Measurements from ENCODE around the gene CDH22. TPM values are rescaled to one million over a fixed set of nuclear protein-coding genes. Genes with fewer than 3 reads are reported as not detected.

CDH22 gene
- total RNA-seq, 2 experiments from 2014 or later, result not detected

GRCh38 chr20:46171909-46172308 is 136.4 kb downstream of the CDH22 start:
- no peak for DNase-seq
- Mint-ChIP-seq H3K36me3 (ENCODE audit: low read depth) (no peaks in the 10 kb centered on the region), H3K4me1 (no peaks in the 10 kb centered on the region), H3K27me3 (peaks cover 47% of the 10 kb centered on the region), H3K9me3 (no peaks in the 10 kb centered on the region), H3K27ac (no peak overlapping the region), H3K4me3 (no peak overlapping the region)
- ChIA-PET POLR2A (no interaction called here), CTCF (interaction anchor here (0.8 to 0.9 kb wide), 2 partner anchors 9 to 19 kb away, joined by 3 read pairs; no protein-coding TSS in a partner anchor)

GRCh38 chr20:46171476-46171875 is 136.8 kb downstream of the CDH22 start:
- H3K36me3 Mint-ChIP-seq (ENCODE audit: low read depth), result no peaks in the 10 kb centered on the region
- ChIA-PET CTCF (interaction anchor here (0.9 kb wide), 1 partner anchor 10 kb away, joined by 3 read pairs; no protein-coding TSS in a partner anchor), POLR2A (no interaction called here)
- H3K27me3 Mint-ChIP-seq, result peaks cover 45% of the 10 kb centered on the region
- no peaks in the 10 kb centered on the region for H3K9me3 Mint-ChIP-seq
- no peak overlapping the region for H3K4me3 Mint-ChIP-seq
- no peaks in the 10 kb centered on the region for H3K4me1 Mint-ChIP-seq
- H3K27ac Mint-ChIP-seq, result no peak overlapping the region
- no peak for DNase-seq

GRCh38 chr20:46169245-46170171 is 138.8 kb downstream of the CDH22 start:
- CTCF ChIA-PET, result interaction anchor here (0.6 to 0.9 kb wide), 3 partner anchors 12 to 167 kb away, joined by 3 read pairs; no protein-coding TSS in a partner anchor
- POLR2A ChIA-PET, result no interaction called here
- no peak for DNase-seq

GRCh38 chr20:46168438-46168837 is 139.9 kb downstream of the CDH22 start:
- no peak for DNase-seq
- CTCF ChIA-PET, result no interaction called here
- H3K36me3 Mint-ChIP-seq (ENCODE audit: low read depth), result no peaks in the 10 kb centered on the region

More at GRCh38 chr20:46169245-46170171, 138.8 kb downstream of the CDH22 start:
- H3K36me3 Mint-ChIP-seq (ENCODE audit: low read depth), result no peaks in the 10 kb centered on the region
- H3K4me3 Mint-ChIP-seq, result no peak overlapping the region
- no peaks in the 10 kb centered on the region for H3K9me3 Mint-ChIP-seq
- no peaks in the 10 kb centered on the region for H3K4me1 Mint-ChIP-seq
- peaks cover 28% of the 10 kb centered on the region for H3K27me3 Mint-ChIP-seq
- no peak overlapping the region for H3K27ac Mint-ChIP-seq

GRCh38 chr20:46167080-46167479 is 141.2 kb downstream of the CDH22 start:
- peaks cover 8% of the 10 kb centered on the region for H3K27me3 Mint-ChIP-seq
- H3K4me1 Mint-ChIP-seq, result no peaks in the 10 kb centered on the region
- H3K4me3 Mint-ChIP-seq, result no peak overlapping the region
- no peaks in the 10 kb centered on the region for H3K36me3 Mint-ChIP-seq (ENCODE audit: low read depth)
- no peaks in the 10 kb centered on the region for H3K9me3 Mint-ChIP-seq
- ChIA-PET CTCF (interaction anchor here (0.8 kb wide), 1 partner anchor 10 kb away, joined by 3 read pairs; no protein-coding TSS in a partner anchor), POLR2A (no interaction called here)
- DNase-seq, result no peak
- no peak overlapping the region for H3K27ac Mint-ChIP-seq

More at GRCh38 chr20:46168438-46168837, 139.9 kb downstream of the CDH22 start:
- Mint-ChIP-seq H3K4me3 (no peak overlapping the region), H3K4me1 (no peaks in the 10 kb centered on the region), H3K9me3 (no peaks in the 10 kb centered on the region), H3K27ac (no peak overlapping the region), H3K27me3 (peaks cover 21% of the 10 kb centered on the region)
- POLR2A ChIA-PET, result no interaction called here

GRCh38 chr20:46164254-46164653 is 144.0 kb downstream of the CDH22 start:
- Mint-ChIP-seq H3K4me1 (no peaks in the 10 kb centered on the region), H3K27me3 (peaks cover under 1% of the 10 kb centered on the region), H3K9me3 (no peaks in the 10 kb centered on the region), H3K4me3 (no peak overlapping the region), H3K36me3 (ENCODE audit: low read depth) (no peaks in the 10 kb centered on the region), H3K27ac (no peak overlapping the region)
- DNase-seq, result no peak
- CTCF ChIA-PET, result no interaction called here
- POLR2A ChIA-PET, result no interaction called here

GRCh38 chr20:46161921-46162320 is 146.4 kb downstream of the CDH22 start:
- DNase-seq, result no peak
- H3K9me3 Mint-ChIP-seq, result no peaks in the 10 kb centered on the region
- ChIA-PET CTCF (interaction anchor here (1.3 kb wide), 1 partner anchor 9 kb away, joined by 3 read pairs; no protein-coding TSS in a partner anchor), POLR2A (no interaction called here)
- no peaks in the 10 kb centered on the region for H3K36me3 Mint-ChIP-seq (ENCODE audit: low read depth)
- H3K4me1 Mint-ChIP-seq, result no peaks in the 10 kb centered on the region
- no peak overlapping the region for H3K27ac Mint-ChIP-seq
- H3K4me3 Mint-ChIP-seq, result no peak overlapping the region
- no peaks in the 10 kb centered on the region for H3K27me3 Mint-ChIP-seq

- no peaks in the 10 kb centered on the region for H3K27me3 Mint-ChIP-seq
- H3K9me3 Mint-ChIP-seq, result no peaks in the 10 kb centered on the region
- H3K4me3 Mint-ChIP-seq, result no peak overlapping the region
- no peak overlapping the region for H3K27ac Mint-ChIP-seq
- POLR2A ChIA-PET, result no interaction called here
- CTCF ChIA-PET, result no interaction called here
- no peak for DNase-seq
- H3K4me1 Mint-ChIP-seq, result no peaks in the 10 kb centered on the region
- no peaks in the 10 kb centered on the region for H3K36me3 Mint-ChIP-seq (ENCODE audit: low read depth)
Measured at GRCh38 chr20:46160661-46161060, 147.6 kb downstream of the CDH22 start.

GRCh38 chr20:46159101-46159897 is 149.0 kb downstream of the CDH22 start:
- Mint-ChIP-seq H3K4me1 (no peaks in the 10 kb centered on the region), H3K27ac (no peak overlapping the region), H3K4me3 (no peak overlapping the region), H3K9me3 (no peaks in the 10 kb centered on the region), H3K27me3 (peaks cover 4% of the 10 kb centered on the region), H3K36me3 (ENCODE audit: low read depth) (no peaks in the 10 kb centered on the region)
- DNase-seq, result no peak
- ChIA-PET CTCF (no interaction called here), POLR2A (no interaction called here)

- ChIA-PET CTCF (interaction anchor here (0.6 kb wide), 2 partner anchors 11 to 1650 kb away, joined by 3 to 5 read pairs; no protein-coding TSS in a partner anchor), POLR2A (no interaction called here)
- Mint-ChIP-seq H3K4me3 (no peak overlapping the region), H3K36me3 (ENCODE audit: low read depth) (no peaks in the 10 kb centered on the region), H3K9me3 (no peaks in the 10 kb centered on the region), H3K4me1 (no peaks in the 10 kb centered on the region), H3K27me3 (peaks cover 4% of the 10 kb centered on the region), H3K27ac (no peak overlapping the region)
- DNase-seq, result no peak
Measured at GRCh38 chr20:46158476-46158987, 149.8 kb downstream of the CDH22 start.

- Mint-ChIP-seq H3K27me3 (peaks cover 4% of the 10 kb centered on the region), H3K4me3 (no peak overlapping the region), H3K27ac (no peak overlapping the region), H3K36me3 (ENCODE audit: low read depth) (no peaks in the 10 kb centered on the region), H3K9me3 (no peaks in the 10 kb centered on the region), H3K4me1 (no peaks in the 10 kb centered on the region)
- DNase-seq, result no peak
- ChIA-PET CTCF (interaction anchor here (0.8 to 1.4 kb wide), 2 partner anchors 9 to 13 kb away, joined by 3 read pairs; no protein-coding TSS in a partner anchor), POLR2A (no interaction called here)
Measured at GRCh38 chr20:46157625-46158024, 150.7 kb downstream of the CDH22 start.

GRCh38 chr20:46157076-46157592 is 151.2 kb downstream of the CDH22 start:
- Mint-ChIP-seq H3K36me3 (ENCODE audit: low read depth) (no peaks in the 10 kb centered on the region), H3K4me3 (no peak overlapping the region), H3K27ac (no peak overlapping the region), H3K27me3 (peaks cover 4% of the 10 kb centered on the region), H3K9me3 (no peaks in the 10 kb centered on the region), H3K4me1 (no peaks in the 10 kb centered on the region)
- CTCF ChIA-PET, result interaction anchor here (0.8 to 1.4 kb wide), 2 partner anchors 10 to 13 kb away, joined by 3 read pairs; no protein-coding TSS in a partner anchor
- POLR2A ChIA-PET, result no interaction called here
- DNase-seq, result no peak

Data from activated CD4-positive, alpha-beta T cell treated with anti-CD3 and anti-CD28 coated beads, Interleukin-2, amount 10 ng/mL, durations not matched to agents 7 days and 5 days (primary cell).